CD4-positive, alpha-beta T cell treated with Interleukin-21 for 1 hour (primary cell): ENCODE measurements around the gene ARHGAP24.
"Not testable (repeated sequence)": the region's sequence is repeated elsewhere in the genome, so short reads cannot be mapped to it uniquely, and the experiment has no call there.

Source experiments
- DNase-seq: peaks from one replicate; pipeline ENCODE4 v3.0.0-alpha.2; 2020

ARHGAP24 gene

GRCh38 chr4:85929961-85930665 lies 455.2 kb downstream of the ARHGAP24 start:
- no peak for DNase-seq

DNA sequence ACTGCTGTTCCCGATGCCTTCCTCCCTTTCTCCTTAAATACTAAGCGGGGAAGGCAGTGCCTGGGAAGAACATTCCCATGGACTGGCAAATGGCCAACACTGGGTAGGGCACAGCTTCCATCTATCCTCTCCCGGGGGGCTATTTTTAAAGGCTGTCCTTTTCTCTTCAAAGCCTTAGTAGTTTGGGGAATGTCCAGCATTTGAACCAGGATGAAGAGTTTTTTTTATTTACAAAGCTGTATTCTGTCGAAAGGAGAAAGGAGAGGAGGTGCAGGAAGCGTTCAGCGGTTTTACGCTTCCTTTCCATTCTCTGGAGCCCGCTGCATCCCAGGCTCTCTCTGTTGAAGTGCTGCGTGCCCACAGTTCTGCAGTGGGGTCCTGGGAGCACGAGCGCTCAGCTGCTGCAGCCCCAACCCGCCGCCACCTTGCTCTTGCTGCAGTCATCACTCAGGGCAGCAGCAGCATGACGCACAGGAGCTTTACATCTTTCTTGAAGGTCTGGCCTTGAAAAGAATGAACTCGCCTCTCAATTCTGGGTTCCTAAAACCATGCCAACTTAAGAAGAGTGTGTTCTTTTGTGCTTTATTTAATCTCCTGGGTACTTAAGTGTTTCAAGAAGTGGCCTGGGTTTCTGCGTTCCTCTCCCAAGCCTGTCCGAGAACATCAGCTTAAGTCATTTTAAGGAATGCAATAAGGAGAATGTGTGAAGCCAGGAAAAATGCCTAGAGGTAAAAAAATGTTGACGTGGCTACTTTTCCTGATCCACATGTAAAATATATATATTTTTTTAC lies 457.7 kb downstream of the ARHGAP24 start:
- no peak for DNase-seq

GRCh38 chr4:85933291-85933640 lies 458.3 kb downstream of the ARHGAP24 start:
- no peak for DNase-seq

GRCh38 chr4:85937507-85937906 lies 462.6 kb downstream of the ARHGAP24 start:
- no peak for DNase-seq

GRCh38 chr4:85938062-85938461 lies 463.1 kb downstream of the ARHGAP24 start:
- DNase-seq, result no peak

DNA sequence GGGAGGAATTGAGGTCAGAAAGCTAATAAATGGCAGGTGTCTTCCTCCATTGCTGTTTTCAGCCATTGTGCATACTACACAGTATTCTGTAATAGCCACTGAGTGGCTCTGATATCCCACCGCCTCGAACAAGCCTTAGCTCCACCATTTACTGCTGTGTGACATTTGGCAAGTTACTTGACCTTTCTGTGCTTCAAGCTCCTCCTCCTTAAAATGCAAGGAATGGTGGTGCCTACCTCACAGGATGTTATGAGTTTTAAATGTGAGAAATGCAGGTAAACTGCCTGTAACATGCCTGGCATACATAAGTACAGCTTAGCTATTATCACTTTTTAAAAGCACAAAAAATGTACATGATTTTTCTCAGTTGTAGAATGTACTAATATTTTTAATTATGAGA lies 464.0 kb downstream of the ARHGAP24 start:
- no peak for DNase-seq

- DNase-seq, result no peak
Measured at GRCh38 chr4:85939595-85939994, 464.6 kb downstream of the ARHGAP24 start.

DNA sequence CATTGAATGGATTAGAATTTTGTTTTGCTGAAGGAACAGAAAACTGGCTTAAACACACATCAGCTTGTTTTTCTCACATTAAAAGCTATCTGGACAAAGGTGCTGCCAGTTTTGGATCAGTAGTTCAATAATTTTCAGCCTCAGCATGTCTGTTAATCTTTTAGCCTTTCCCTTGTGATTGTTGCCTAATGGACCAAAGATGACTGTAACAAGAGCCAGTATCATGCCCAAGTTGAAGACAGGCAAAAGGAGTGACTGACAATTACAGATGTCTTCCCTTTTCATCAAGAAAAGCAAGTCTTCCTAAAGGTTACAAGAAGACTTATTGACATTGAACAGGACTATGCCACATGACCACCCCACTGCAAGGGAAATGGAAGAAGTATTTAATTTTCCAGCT lies 465.2 kb downstream of the ARHGAP24 start:
- DNase-seq, result no peak

GRCh38 chr4:85942107-85942506 lies 467.2 kb downstream of the ARHGAP24 start:
- no peak for DNase-seq

DNA sequence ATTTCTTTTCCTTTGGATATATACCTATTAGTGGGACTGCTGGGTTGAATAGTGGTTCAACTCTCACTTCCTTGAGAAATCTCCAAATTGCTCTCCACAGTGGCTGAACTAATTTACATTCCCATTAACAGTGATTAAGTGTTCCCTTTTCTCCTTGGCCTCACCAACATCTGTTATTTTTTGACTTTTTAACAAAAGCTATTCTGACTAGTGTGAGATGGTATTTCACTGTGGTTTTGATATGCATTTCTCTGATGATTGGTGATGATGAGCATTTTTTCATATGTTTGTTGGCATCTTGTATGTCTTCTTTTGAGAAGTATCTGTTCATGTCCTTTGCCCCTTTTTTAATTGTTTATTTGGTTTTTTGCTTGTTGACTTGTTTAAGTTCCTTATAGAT lies 471.9 kb downstream of the ARHGAP24 start:
- no peak for DNase-seq

DNA sequence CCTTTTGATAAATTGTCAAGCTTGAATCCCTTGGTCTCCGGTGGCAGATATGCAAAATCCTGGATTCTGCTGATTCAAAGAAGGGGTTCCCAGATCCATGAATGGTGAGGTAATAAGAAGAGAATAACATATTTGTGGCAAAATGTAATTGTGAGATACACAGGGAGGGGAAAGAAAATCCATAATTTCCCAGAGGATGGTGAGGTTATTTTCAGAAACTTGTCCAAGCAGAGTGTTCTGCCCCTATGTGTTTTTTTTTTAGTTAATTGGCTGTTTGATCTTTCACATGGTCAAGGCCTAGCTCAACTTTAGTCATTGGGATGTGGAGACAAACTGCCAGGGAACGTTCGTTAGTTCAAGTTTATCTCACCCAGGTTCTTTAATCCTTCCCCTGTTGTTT lies 476.1 kb downstream of the ARHGAP24 start:
- no peak for DNase-seq

DNA sequence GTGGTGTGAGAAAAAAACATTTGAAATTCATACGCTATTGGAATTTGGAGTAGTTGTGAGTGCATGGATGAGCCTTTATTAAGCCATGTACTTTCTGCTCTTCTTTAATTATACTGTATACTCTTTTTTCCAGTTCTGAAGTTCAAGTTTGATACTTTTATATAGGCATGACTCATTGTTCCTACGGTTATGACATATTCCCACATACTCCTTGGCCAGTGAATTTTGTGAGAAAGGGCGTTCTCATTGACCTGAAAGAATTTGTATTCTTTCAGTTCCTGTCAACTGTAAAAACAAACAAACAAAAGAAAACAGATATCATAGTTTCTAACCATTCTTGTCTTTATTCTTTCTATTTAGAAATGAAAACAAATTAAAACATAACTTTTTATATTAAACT lies 477.6 kb downstream of the ARHGAP24 start:
- DNase-seq, result no peak

GRCh38 chr4:85952972-85953650 lies 478.2 kb downstream of the ARHGAP24 start:
- DNase-seq, result no peak

DNA sequence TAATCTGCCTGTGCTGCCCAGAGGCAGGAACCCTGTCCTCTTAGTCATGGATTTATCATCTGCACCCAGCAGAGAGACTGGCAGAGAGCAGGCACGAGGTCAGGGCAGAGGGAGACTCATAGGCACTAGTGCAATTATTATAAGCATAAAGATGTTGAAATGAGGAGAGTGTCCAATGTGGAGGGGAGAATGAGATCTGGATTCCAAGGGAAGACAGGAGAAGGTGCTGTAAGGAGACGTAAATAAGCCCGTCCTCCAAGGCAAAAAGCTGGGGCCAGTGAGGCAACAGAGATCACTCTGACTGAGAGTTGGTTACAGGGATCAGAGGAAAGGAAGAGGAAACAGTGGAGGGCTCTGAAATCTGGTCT lies 478.7 kb downstream of the ARHGAP24 start:
- DNase-seq, result no peak

DNA sequence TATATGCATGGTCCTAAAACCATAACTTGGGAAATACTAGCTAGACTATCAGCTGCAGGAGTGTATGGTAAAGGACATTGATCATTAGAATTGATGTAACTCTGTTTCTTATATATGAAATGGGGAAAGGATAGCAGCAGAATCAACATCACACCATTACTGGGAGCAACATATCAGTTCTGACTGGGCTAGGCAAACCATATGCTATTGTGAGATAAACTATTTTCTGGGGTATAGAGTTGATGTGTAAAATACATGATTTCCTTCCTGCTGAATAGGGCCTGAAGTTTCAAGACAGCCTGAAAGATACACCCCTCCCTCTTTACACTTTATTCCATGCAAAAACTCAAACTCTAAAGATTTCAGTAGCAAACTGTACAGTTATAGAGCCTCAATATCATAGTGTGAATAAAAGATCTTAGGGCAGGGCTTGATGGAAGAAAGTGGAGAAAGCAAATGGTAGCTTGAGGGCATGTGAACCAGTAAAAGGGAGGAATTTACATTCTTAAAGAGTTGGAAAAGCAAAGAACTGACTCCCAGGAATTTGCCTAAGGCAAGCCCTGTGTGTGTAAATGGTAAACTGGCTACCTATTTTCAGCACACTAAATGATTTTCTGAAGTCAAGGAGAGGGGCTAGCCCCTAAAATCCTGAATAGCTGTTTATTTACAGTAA lies 480.8 kb downstream of the ARHGAP24 start:
- no peak for DNase-seq

DNA sequence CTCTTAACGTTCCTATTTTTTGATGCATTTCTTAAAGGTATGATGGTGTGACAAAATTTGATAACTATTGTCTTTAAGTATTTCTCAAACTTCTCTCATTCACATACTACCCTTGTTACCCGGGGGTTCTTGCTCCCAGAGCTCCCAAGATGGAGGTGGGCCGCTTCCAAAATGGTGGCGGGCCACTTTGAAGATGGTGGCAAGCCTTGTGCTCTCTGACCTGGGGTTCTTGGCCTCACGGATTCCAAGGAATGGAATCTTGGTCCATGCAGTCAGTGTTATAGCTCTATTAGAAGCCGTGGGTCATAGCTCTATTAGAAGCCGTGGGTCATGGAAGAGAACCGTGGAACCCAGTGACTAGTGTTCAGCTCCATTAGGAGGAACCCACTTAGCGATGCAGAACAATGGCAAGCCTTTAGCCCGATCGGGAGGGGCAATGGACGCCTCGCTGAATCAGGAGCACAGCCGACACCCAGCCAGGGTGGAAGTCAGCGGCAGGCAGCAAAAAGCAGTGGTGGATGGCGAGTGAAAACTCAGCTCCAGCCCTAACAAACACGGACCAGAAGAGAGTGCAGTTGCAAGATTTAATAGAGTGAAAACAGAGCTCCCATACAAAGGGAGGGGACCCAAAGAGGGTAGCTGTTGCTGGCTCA lies 481.5 kb downstream of the ARHGAP24 start:
- no peak for DNase-seq

DNA sequence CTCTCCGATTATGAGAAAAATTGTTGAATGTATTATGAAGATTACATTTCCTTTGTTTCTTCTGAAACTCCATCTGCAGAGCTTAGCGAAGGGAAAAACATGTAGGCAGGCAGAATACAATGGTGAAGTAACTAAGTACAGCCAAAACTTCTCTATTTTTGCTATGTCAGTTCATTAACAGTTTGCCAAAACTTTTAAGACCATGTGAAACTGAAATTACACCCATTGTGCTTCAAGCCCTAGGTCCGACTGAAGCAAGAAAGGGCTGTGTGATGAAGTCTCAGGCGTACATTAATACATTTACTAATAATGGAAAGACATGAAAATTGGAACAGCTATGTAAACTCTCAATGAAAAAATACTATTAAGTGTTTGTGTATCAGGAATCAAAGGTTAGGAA lies 486.9 kb downstream of the ARHGAP24 start:
- no peak for DNase-seq

- no peak for DNase-seq
Measured at GRCh38 chr4:85963231-85963630, 488.3 kb downstream of the ARHGAP24 start.

GRCh38 chr4:85964298-85964697 lies 489.3 kb downstream of the ARHGAP24 start:
- no peak for DNase-seq

DNA sequence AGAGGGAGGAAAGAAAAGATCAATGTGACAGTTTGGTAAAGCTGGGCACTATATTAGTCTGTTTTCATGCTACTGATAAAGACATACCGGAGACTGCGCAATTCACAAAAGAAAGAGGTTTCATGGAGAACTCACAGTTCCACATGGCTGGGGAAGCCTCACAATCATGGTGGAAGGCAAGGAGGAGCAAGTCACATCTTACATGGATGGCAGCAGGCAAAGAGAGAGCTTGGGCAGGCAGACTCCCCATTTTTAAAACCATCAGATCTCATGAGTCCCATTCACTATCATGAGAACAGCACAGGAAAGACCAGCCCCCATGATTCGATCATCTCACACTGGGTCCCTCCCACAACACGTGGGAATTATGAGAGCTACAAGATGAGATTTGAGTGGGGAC lies 490.1 kb downstream of the ARHGAP24 start:
- not testable (repeated sequence) for DNase-seq

DNA sequence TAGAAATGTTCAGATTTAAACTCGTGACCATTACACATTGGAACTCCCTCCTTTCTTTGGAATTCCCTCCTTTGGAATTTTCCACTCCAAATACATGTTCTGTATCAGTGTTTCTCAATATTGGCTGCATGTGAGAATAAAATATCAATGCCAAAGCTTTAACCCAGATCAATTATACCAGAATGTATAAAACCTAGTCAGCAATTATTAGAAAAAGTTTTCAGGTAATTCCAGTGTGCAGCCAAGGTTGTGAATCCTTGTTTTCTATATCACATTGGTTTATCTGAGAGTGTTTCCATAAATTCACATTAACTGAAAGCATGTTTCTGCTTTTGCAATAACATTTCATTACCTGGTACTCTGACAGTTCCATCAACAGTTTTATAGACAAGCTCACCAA lies 490.6 kb downstream of the ARHGAP24 start:
- DNase-seq, result no peak

- DNase-seq, result no peak
Measured at GRCh38 chr4:85966373-85966772, 491.4 kb downstream of the ARHGAP24 start.

GRCh38 chr4:85967872-85968271 lies 492.9 kb downstream of the ARHGAP24 start:
- DNase-seq, result no peak
